ENCODE measurements around the gene HEXD. TPM values are rescaled to one million over a fixed set of nuclear protein-coding genes. Genes with fewer than 3 reads are reported as not detected.

Gene HEXD
- total and polyA plus RNA-seq, 4 donors, result 5.6 to 19.9 (median 12.2) TPM

GRCh38 chr17:82443465-82444283 lies 25.5 kb downstream of the HEXD start:
- no peak for DNase-seq (ENCODE audit: low spot score)
- H3K4me1 ChIP-seq (ENCODE audit: control insufficient read depth in 4 of 4, insufficient read depth in 4 of 4, low read length in 3 of 4), result peaks cover 17 to 42% (median 29%) of the 10 kb centered on the region in 4 donors
- no peaks in the 10 kb centered on the region for H3K9me3 ChIP-seq (ENCODE audit: control insufficient read depth in 4 of 4, low read length in 3 of 4)
- TF ChIP-seq YY1 (IDR thresholded peaks at IDR 0.05), result no peak
- no peak for TF ChIP-seq NR2F2 (IDR thresholded peaks at IDR 0.05)
- peak in 1 of 2 donors; percentile 50 for TF ChIP-seq HNF4A (conservative IDR thresholded peaks at IDR 0.05)
- no peak for TF ChIP-seq RAD21 (IDR thresholded peaks at IDR 0.05)
- TF ChIP-seq FOXA2 (IDR thresholded peaks at IDR 0.05), result no peak
- no peak for TF ChIP-seq MAX (IDR thresholded peaks at IDR 0.05)
- TF ChIP-seq REST (IDR thresholded peaks at IDR 0.05), result peak; percentile 13
- peak; percentile 4 to 81 for TF ChIP-seq RXRA (IDR thresholded peaks at IDR 0.05)
- peak in 1 of 2 donors; percentile 86 for TF ChIP-seq EGR1 (IDR thresholded peaks at IDR 0.05; ENCODE audit: low read depth in 2 of 2)
- TF ChIP-seq FOXA1 (IDR thresholded peaks at IDR 0.05), result no peak
- no peak for TF ChIP-seq CTCF (IDR thresholded peaks at IDR 0.05; ENCODE audit: low read depth, low read length, missing input control)
- peak overlapping the region; percentile 75 to 79 for H3K27ac ChIP-seq (ENCODE audit: low read depth in 1 of 2, low read length in 2 of 2)
- H3K9ac ChIP-seq (ENCODE audit: low read depth in 1 of 2, low read length in 2 of 2), result peak overlapping the region in 1 of 2 donors; percentile 23
- no peaks in the 10 kb centered on the region for H3K27me3 ChIP-seq (ENCODE audit: control insufficient read depth in 4 of 4, insufficient read depth in 4 of 4, low read length in 3 of 4)
- H3K4me3 ChIP-seq (ENCODE audit: low read depth in 1 of 3, low read length in 3 of 3), result peak overlapping the region in 1 of 3 donors; percentile 7
- H3K36me3 ChIP-seq (ENCODE audit: control insufficient read depth in 4 of 4, insufficient read depth in 3 of 4, low read depth in 1 of 4, low read length in 3 of 4), result peaks cover 0 to 10% (median 2%) of the 10 kb centered on the region in 4 donors
- WGBS, result 58% methylated on average over 35 of the region's 40 CpGs

DNA sequence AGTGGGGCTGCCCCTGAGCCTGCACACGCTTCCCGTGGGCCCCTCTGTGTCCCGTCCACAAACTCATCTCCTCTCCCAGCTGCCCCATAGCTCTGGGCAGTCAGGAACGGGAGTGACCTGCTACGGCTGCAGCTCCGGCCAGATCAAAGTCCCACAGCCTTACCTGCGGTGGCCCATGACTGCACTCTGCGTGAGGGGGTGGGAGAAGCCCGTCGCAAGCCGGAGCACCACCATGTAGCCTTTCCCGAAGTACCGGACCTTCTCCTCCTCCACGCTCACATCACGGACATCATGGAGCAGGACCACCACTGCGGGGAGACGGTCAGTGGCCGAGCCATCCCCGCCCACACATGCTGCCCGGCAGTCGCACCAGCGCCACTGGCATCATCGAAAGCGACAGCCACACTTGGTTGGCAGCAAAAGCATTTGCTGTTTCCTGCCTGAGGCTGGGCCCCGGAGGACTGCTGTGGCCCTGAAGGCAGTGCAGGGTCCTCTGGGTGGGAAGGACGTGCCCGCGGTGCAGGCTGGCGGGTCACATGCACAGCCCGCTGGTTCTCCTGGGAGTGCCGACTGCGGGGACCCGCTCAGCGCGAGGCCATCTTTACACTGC lies 26.2 kb downstream of the HEXD start:
- H3K27ac ChIP-seq (ENCODE audit: low read depth in 1 of 2, low read length in 2 of 2), result peak overlapping the region; percentile 75 to 79
- peaks cover 17 to 46% (median 32%) of the 10 kb centered on the region in 4 donors for H3K4me1 ChIP-seq (ENCODE audit: control insufficient read depth in 4 of 4, insufficient read depth in 4 of 4, low read length in 3 of 4)
- TF ChIP-seq FOXA2 (IDR thresholded peaks at IDR 0.05), result no peak
- peak in 1 of 2 donors; percentile 56 for TF ChIP-seq HNF4A (conservative IDR thresholded peaks at IDR 0.05)
- no peak for TF ChIP-seq TAF1 (conservative IDR thresholded peaks at IDR 0.05)
- no peak for TF ChIP-seq HNF4G (IDR thresholded peaks at IDR 0.05)
- no peak for TF ChIP-seq RXRA (IDR thresholded peaks at IDR 0.05)
- TF ChIP-seq NR2F2 (IDR thresholded peaks at IDR 0.05), result no peak
- 63% methylated on average over 35 of the region's 35 CpGs for WGBS
- H3K9ac ChIP-seq (ENCODE audit: low read depth in 1 of 2, low read length in 2 of 2), result peak overlapping the region in 1 of 2 donors; percentile 23
- H3K27me3 ChIP-seq (ENCODE audit: control insufficient read depth in 4 of 4, insufficient read depth in 4 of 4, low read length in 3 of 4), result no peaks in the 10 kb centered on the region
- no peak for DNase-seq (ENCODE audit: low spot score)
- no peaks in the 10 kb centered on the region for H3K9me3 ChIP-seq (ENCODE audit: control insufficient read depth in 4 of 4, low read length in 3 of 4)
- H3K4me3 ChIP-seq (ENCODE audit: low read depth in 1 of 3, low read length in 3 of 3), result peak overlapping the region in 1 of 3 donors; percentile 7
- peaks cover 0 to 10% (median 2%) of the 10 kb centered on the region in 4 donors for H3K36me3 ChIP-seq (ENCODE audit: control insufficient read depth in 4 of 4, insufficient read depth in 3 of 4, low read depth in 1 of 4, low read length in 3 of 4)

Data from liver (tissue), 9 donors.